ENCODE measurements around the gene ZNF423.
A peak's percentile ranks its signal among the peaks of the same experiment; 100 is the strongest.

ZNF423 gene

GRCh38 chr16:49778202-49778930, 77.5 kb downstream of the ZNF423 start:
- DNase-seq, result no peak

GRCh38 chr16:49776734-49777133, 79.2 kb downstream of the ZNF423 start:
- DNase-seq, result no peak

GRCh38 chr16:49776085-49776595, 79.8 kb downstream of the ZNF423 start:
- DNase-seq, result no peak

GRCh38 chr16:49775581-49775980, 80.3 kb downstream of the ZNF423 start:
- no peak for DNase-seq

- no peak for DNase-seq
Observed at GRCh38 chr16:49775018-49775417, 80.9 kb downstream of the ZNF423 start.

- no peak for DNase-seq
Observed at GRCh38 chr16:49773534-49774475, 82.1 kb downstream of the ZNF423 start.

GRCh38 chr16:49767998-49768397, 87.9 kb downstream of the ZNF423 start:
- no peak for DNase-seq

GRCh38 chr16:49767414-49767813, 88.5 kb downstream of the ZNF423 start:
- DNase-seq, result no peak

GRCh38 chr16:49766225-49766624, 89.7 kb downstream of the ZNF423 start:
- no peak for DNase-seq

GRCh38 chr16:49763826-49764225, 92.1 kb downstream of the ZNF423 start:
- no peak for DNase-seq

GRCh38 chr16:49760815-49761214, 95.1 kb downstream of the ZNF423 start:
- no peak for DNase-seq

- no peak for DNase-seq
Observed at GRCh38 chr16:49757559-49758069, 98.3 kb downstream of the ZNF423 start.

- DNase-seq, result no peak
Observed at GRCh38 chr16:49756775-49757558, 98.9 kb downstream of the ZNF423 start.

- DNase-seq, result no peak
Observed at GRCh38 chr16:49755716-49756505, 100.0 kb downstream of the ZNF423 start.

GRCh38 chr16:49755313-49755620, 100.6 kb downstream of the ZNF423 start:
- peak; percentile 60 for DNase-seq

GRCh38 chr16:49754495-49755312, 101.2 kb downstream of the ZNF423 start:
- no peak for DNase-seq

- DNase-seq, result peak; percentile 54
Observed at GRCh38 chr16:49750341-49751000, 105.4 kb downstream of the ZNF423 start.

- no peak for DNase-seq
Observed at GRCh38 chr16:49749816-49750215, 106.1 kb downstream of the ZNF423 start.

- peak; percentile 61 for DNase-seq
Observed at GRCh38 chr16:49748322-49748721, 107.6 kb downstream of the ZNF423 start.

- no peak for DNase-seq
Observed at GRCh38 chr16:49747654-49748053, 108.3 kb downstream of the ZNF423 start.

GRCh38 chr16:49746545-49746944, 109.4 kb downstream of the ZNF423 start:
- no peak for DNase-seq
